ENCODE results near the gene GLRA3. TPM values are rescaled to one million over a fixed set of nuclear protein-coding genes. Genes with fewer than 3 reads are reported as not detected.
"Not testable (repeated sequence)": the region's sequence is repeated elsewhere in the genome, so short reads cannot be mapped to it uniquely, and the experiment has no call there.

GLRA3 gene
- not detected in 2 replicates for total RNA-seq

- no peak for DNase-seq (ENCODE audit: low read depth, low spot score)
These were observed at the start of gene GLRA3 for GRCh38 chr4:174828845-174829701. Gene GLRA3, minus strand, starts transcription at chr4:174829247. Its CDS starts 436 bp downstream, at chr4:174828811.

GRCh38 chr4:174874898-174875297, 45.9 kb upstream of the GLRA3 start:
- no peak for DNase-seq (ENCODE audit: low read depth, low spot score)

GRCh38 chr4:174873931-174874330, 44.9 kb upstream of the GLRA3 start:
- DNase-seq (ENCODE audit: low read depth, low spot score) = no peak

GRCh38 chr4:174873146-174873545, 44.1 kb upstream of the GLRA3 start:
- DNase-seq (ENCODE audit: low read depth, low spot score) = not testable (repeated sequence)

GRCh38 chr4:174871407-174871806, 42.4 kb upstream of the GLRA3 start:
- DNase-seq (ENCODE audit: low read depth, low spot score) = no peak

GRCh38 chr4:174870311-174870710, 41.3 kb upstream of the GLRA3 start:
- no peak for DNase-seq (ENCODE audit: low read depth, low spot score)

- no peak for DNase-seq (ENCODE audit: low read depth, low spot score)
These were observed 40.3 kb upstream of the GLRA3 start for GRCh38 chr4:174869339-174869738.

- DNase-seq (ENCODE audit: low read depth, low spot score) = no peak
These were observed 38.9 kb upstream of the GLRA3 start for GRCh38 chr4:174867903-174868302.

- no peak for DNase-seq (ENCODE audit: low read depth, low spot score)
These were observed 36.5 kb upstream of the GLRA3 start for GRCh38 chr4:174865418-174865985.

- no peak for DNase-seq (ENCODE audit: low read depth, low spot score)
These were observed 35.0 kb upstream of the GLRA3 start for GRCh38 chr4:174864031-174864430.

- no peak for DNase-seq (ENCODE audit: low read depth, low spot score)
These were observed 31.5 kb upstream of the GLRA3 start for GRCh38 chr4:174860588-174860987.

- no peak for DNase-seq (ENCODE audit: low read depth, low spot score)
These were observed 30.9 kb upstream of the GLRA3 start for GRCh38 chr4:174859904-174860303.

- no peak for DNase-seq (ENCODE audit: low read depth, low spot score)
These were observed 28.1 kb upstream of the GLRA3 start for GRCh38 chr4:174856926-174857800.

GRCh38 chr4:174855050-174855449, 26.0 kb upstream of the GLRA3 start:
- DNase-seq (ENCODE audit: low read depth, low spot score) = no peak

GRCh38 chr4:174853629-174854028, 24.6 kb upstream of the GLRA3 start:
- DNase-seq (ENCODE audit: low read depth, low spot score) = no peak

GRCh38 chr4:174848596-174848995, 19.5 kb upstream of the GLRA3 start:
- no peak for DNase-seq (ENCODE audit: low read depth, low spot score)

- no peak for DNase-seq (ENCODE audit: low read depth, low spot score)
These were observed 18.9 kb upstream of the GLRA3 start for GRCh38 chr4:174847801-174848427.

- no peak for DNase-seq (ENCODE audit: low read depth, low spot score)
These were observed 6.5 kb upstream of the GLRA3 start for GRCh38 chr4:174835536-174835935.

GRCh38 chr4:174834477-174834876, 5.4 kb upstream of the GLRA3 start:
- DNase-seq (ENCODE audit: low read depth, low spot score) = no peak

- no peak for DNase-seq (ENCODE audit: low read depth, low spot score)
These were observed 2.4 kb downstream of the GLRA3 start for GRCh38 chr4:174826660-174827059.

- DNase-seq (ENCODE audit: low read depth, low spot score) = no peak
These were observed 13.8 kb downstream of the GLRA3 start for GRCh38 chr4:174815282-174815681.

- no peak for DNase-seq (ENCODE audit: low read depth, low spot score)
These were observed 15.8 kb downstream of the GLRA3 start for GRCh38 chr4:174813292-174813691.

All from pulmonary artery endothelial cell (primary cell).